GM06990 (cell line): ENCODE results near the gene VSTM4.

Experiments
- DNase-seq: peaks from one replicate; pipeline ENCODE4 v3.0.0-alpha.2; 2011; ENCODE audit not compliant: insufficient read length; ENCODE audit errors: extremely low read depth
- H3K27me3 ChIP-seq: replicated peaks from 2 replicates; pipeline ENCODE4 v1.6.0; 2011; ENCODE audit warnings: low read length; ENCODE audit not compliant: control insufficient read depth, insufficient read depth
- H3K36me3 ChIP-seq: 2 replicates; pipeline ENCODE4 v1.5.1; 2011; ENCODE audit warnings: low read length; ENCODE audit not compliant: control insufficient read depth, insufficient read depth
- H3K4me3 ChIP-seq: replicated peaks from 2 replicates; pipeline ENCODE4 v1.5.1; 2011; ENCODE audit warnings: low read depth, mild to moderate bottlenecking, control low read depth, low read length
- TF ChIP-seq, protein P1 (sequence below): IDR thresholded peaks from 2 replicates; pipeline ENCODE4 v1.5.1; 2011; ENCODE audit warnings: low read length, control low read depth, mild to moderate bottlenecking, inconsistent platforms; ENCODE audit not compliant: insufficient read depth, poor library complexity, severe bottlenecking

The VSTM4 gene

DNA sequence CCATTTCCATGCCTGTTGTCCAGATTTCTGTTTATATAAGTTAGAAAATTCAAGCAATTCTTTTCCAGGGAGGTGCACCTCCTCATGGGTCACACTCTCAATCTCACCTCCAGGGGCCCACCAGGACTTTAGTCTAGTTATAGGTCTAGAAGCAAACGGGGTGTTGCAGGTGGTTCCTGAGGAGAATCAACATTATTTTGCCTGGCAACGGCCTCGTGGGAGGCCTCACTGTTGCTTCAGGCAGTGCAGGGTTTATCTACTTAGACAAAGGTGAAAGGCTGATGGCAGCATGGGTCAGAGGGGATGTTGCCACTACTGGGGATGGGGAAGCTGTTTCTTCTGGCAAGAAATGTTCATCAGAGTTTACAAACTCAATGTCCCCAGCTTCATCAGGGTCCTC lies 119.0 kb downstream of the VSTM4 start:
- Histone ChIP-seq H3K27me3 (no peaks in the 10 kb centered on the region; the same call in 1 of the 2 replicates), H3K4me3 (no peak overlapping the region), H3K36me3 (no peaks in the 10 kb centered on the region)
- DNase-seq = no peak
- TF ChIP-seq, protein P1, sequence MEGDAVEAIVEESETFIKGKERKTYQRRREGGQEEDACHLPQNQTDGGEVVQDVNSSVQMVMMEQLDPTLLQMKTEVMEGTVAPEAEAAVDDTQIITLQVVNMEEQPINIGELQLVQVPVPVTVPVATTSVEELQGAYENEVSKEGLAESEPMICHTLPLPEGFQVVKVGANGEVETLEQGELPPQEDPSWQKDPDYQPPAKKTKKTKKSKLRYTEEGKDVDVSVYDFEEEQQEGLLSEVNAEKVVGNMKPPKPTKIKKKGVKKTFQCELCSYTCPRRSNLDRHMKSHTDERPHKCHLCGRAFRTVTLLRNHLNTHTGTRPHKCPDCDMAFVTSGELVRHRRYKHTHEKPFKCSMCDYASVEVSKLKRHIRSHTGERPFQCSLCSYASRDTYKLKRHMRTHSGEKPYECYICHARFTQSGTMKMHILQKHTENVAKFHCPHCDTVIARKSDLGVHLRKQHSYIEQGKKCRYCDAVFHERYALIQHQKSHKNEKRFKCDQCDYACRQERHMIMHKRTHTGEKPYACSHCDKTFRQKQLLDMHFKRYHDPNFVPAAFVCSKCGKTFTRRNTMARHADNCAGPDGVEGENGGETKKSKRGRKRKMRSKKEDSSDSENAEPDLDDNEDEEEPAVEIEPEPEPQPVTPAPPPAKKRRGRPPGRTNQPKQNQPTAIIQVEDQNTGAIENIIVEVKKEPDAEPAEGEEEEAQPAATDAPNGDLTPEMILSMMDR = no peak

DNA sequence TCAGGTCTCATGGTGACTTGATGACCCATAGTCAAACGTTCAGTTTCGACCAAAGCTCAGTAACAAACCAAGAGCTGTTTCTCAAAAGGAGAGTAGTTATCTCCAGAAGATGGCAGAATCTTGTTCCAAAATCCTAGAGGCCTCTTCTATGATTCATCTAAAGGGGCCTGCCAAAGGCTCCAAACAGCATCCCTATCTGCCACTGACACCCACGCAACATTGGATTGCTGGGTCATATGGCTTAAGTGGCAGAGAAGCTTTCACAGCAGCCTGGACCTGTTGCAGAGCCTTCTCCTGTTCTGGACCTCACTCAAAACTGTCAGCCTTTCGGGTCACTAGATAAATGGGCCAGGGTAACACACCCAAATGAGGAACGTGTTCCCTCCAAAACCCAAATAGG lies 121.7 kb downstream of the VSTM4 start:
- no peaks in the 10 kb centered on the region; the same call in 1 of the 2 replicates for H3K27me3 ChIP-seq
- no peak overlapping the region for H3K4me3 ChIP-seq
- TF ChIP-seq, protein P1 = no peak
- no peaks in the 10 kb centered on the region for H3K36me3 ChIP-seq
- DNase-seq = no peak

DNA sequence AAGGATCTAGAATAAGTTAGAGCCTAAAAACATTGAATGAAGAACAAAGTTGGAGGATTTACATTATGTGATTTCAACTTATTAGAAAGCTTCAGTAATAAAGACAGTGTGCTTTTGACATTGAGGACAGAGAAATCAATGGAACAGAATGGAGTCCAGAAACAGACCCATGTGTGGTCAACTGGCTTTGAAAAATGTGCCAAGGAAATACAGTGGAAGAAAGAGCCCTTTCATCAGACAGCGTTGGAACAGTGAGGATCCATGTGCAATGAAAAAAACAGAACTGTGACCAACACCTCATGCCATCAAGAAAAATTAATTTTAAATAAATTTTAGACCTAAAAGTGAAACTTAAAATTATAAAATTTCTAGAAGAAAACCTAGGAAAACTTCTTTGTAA lies 125.1 kb downstream of the VSTM4 start:
- DNase-seq = no peak
- TF ChIP-seq, protein P1 = no peak

GRCh38 chr10:48985621-48986158 lies 129.6 kb downstream of the VSTM4 start:
- no peak for DNase-seq
- TF ChIP-seq, protein P1 = no peak
- Histone ChIP-seq H3K36me3 (peaks cover 11% of the 10 kb centered on the region), H3K4me3 (no peak overlapping the region), H3K27me3 (no peaks in the 10 kb centered on the region)

More for the DNA sequence above, 125.1 kb downstream of the VSTM4 start:
- H3K27me3 ChIP-seq = no peaks in the 10 kb centered on the region
- no peak overlapping the region for H3K4me3 ChIP-seq
- H3K36me3 ChIP-seq = no peaks in the 10 kb centered on the region

DNA sequence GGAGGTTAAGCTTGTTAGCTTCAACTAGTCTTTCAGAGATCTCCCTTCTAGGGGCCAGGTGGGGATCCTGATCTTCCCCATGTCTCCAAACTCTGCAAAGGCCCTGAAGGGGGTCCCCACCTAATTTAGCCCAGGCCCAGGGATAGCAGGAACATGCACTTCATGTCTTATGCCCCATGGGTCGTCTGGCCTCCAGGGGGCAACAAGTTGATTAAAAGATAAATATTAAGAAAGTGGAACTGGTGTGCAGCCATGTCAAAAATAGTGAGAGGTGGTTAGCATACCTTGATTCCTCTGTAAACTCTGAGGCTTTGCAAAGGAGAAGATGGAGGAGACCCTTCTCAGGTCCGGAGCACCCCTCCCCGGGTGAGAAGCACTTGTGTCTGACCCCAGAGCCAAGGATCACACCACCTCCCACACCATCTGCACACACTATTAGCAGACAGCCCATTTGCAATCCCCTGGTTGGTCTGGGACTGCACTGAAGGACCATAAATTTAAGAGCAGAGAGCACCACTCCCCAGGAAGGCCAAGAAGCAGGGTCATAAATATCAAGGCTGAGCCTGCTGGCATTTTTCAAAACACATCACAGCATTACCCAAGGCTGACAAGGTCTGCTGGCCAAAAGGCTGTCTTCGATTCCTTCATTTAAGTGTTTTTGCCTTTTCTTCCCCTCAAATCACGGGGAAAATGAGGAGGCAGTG lies 131.5 kb downstream of the VSTM4 start:
- Histone ChIP-seq H3K27me3 (no peaks in the 10 kb centered on the region), H3K36me3 (peaks cover 13% of the 10 kb centered on the region), H3K4me3 (no peak overlapping the region)
- no peak for DNase-seq
- TF ChIP-seq, protein P1 = no peak
